Left kidney (tissue), 2 donors: Measurements from ENCODE around the gene HID1. TPM values are rescaled to one million over a fixed set of nuclear protein-coding genes. Genes with fewer than 3 reads are reported as not detected.
A peak's percentile ranks its signal among the peaks of the same experiment; 100 is the strongest.

Source experiments
- DNase-seq: peaks from one replicate; pipeline ENCODE4 v3.0.0-alpha.2; 2013
- polyA plus RNA-seq: library from polyadenylated mRNA; unstranded; fragments of 120-200 nt; gene quantifications from one replicate; pipeline ENCODE4 v1.2.1, GENCODE V29; 2013; ENCODE audit not compliant: insufficient read length

Gene HID1
- polyA plus RNA-seq, 1 donor = 10.8 TPM

DNA sequence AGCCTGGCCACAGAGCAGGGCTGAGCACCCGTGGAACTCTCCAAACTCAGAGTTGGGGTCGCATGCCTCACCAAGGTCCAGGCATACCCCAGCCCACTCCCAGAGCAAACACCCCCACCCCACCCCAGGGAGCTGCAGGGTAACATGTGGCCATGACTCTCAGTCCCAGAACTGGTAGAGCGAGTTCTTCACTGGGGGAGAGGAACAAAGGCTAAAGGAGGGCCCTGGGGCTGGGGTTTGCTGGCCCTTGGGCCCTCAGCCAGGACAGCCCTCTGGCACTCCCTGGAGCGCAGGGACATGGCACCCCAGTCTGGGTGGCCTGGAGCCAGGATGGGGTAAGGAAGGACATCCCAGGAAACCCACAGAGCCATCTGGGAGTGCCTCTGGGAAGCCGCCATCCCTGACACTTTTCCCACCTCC is 4.2 kb downstream of the HID1 start:
- DNase-seq = no peak

DNA sequence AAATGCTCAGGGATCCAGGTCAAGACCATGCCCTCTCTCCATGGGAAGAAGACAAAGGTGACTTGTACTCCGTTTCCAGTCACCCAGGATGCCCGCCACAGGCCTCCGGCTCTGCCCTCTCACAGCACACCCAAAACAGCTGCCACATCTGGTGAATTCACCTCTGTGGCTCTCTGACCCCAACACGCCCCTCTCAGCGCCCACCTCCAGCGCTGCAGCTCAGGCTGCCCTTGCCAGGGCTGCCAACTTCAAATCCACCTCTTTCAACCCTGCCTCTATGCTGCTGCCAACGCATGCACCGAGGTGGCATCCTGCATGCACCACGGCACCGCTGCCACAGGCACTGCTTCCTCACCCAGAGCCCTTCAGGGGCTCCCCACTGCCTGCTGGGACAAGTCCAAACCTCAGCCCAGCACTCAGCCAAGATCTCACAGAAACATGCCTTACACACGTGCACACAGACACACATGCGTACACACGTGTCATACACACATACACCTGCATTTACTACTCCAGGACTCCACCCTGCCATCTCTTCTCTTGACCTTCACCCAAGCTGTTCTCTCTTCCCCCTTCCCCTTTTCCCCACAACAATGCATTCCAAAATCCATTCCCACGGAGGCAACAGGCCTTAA is 7.5 kb downstream of the HID1 start:
- no peak for DNase-seq

DNA sequence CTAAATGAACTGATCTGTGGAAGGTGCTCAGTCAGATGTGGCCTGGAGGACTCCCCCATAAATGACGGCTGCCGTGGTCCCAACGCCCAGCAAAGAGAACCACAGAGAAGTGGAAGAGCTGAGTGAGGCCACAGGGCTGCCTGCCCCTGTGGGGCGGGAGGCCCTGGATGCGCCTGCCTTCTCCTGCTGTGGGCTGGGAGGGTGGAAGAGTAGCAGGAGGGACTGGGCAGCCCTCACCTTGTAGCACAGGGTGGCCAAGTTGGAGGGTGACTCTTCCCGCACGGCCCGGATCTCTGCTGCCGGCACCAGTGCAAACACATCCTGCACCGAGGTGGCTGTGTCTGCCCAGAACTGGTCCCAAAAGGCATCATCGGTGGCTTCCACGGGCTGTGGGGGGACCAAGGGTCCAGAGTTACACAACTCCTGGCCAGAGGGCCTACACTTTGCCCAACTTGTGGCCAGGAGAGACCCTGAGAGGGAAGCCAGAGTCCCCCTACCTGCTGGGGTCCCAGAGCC is 8.3 kb downstream of the HID1 start:
- DNase-seq = no peak

DNA sequence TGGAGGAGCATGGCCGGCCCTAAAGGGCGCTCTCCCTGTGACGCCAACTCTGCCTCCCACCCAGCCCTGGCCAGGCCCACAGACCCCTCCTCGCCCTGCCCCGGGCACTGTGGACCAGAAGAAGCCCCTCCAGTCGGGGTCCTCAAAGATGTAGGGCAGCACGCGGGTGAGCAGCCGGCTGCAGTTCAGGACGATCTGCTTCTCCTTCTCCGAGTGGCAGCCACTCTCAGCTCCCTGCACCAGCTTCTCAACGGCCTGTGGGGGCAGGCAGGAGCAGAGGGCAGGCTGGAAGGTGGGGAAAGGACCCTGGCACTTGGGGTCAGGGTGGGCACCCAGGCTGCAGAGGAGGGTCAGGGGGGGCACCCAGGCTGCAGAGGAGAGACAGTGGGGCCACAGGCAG is 8.9 kb downstream of the HID1 start:
- DNase-seq = no peak

DNA sequence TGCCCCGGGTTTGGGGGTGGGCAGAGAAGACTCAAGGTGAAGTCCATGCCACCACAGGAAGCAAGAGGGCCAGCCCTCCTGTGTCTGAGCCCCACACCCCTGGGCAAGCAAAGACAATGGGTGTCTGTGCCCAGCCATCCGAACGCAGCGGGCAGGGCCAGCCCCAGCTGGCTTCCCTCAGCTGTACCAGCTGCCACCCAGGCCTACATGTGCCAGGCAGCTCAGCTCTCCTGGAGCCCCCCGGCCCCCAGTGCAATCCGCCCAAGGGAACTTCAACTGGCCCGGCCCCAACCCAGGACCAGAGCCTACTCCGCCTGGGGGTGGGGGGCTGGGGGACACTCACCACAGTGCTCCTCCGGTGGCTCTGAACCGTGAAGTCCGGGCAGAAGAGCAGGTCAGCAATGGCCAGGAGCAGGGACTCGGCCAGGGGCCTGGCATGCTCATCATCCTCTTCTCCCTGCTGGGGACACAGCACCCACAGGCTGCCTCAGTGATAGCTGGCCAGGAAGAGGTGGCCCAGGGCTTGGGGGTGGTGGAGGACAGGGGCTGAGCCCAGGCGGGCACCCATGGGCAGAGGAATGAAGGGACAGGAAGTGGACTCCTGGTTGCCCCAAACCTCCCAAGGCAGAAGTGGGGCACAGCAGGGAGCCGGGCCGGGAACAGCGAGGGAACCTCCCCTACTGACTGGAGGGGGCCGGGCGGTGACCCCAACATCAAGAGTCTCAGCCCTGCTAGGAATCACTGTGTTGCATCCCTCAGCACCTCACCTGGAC is 9.8 kb downstream of the HID1 start:
- DNase-seq = no peak

DNA sequence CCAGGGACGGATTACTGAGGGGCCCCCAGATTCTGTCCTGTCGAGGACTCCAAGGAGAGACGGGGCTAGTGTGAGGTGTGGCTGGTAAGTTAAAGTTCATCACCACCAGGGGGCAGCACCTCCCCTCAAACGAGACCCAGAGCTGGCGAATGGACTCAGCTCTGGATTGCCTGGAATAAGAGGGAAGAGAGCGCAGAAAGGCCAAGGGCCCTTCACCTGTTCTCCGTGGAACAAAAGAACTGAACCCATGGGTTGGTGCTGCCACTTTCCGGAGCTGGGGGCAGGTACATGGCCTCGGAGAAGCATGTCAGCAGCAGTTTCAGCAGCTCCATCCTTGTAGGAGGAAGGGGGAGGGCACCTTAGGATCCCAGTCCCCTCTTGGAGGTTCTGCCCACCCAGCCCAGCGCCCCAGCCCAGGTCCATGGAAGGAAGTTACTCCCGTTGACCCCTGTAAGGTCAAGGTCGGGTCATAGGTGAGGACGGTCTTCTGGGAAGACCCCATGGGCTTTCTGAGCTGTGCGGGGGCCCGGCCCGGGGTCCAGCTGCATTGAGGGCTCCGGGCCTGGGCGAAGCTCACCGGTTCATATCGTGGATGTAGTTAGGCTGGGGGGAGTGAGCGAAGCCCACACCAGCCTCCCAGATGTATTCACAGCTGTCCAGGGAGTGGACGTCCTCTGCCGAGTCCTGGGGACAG is 10.8 kb downstream of the HID1 start:
- DNase-seq = peak; percentile 87

DNA sequence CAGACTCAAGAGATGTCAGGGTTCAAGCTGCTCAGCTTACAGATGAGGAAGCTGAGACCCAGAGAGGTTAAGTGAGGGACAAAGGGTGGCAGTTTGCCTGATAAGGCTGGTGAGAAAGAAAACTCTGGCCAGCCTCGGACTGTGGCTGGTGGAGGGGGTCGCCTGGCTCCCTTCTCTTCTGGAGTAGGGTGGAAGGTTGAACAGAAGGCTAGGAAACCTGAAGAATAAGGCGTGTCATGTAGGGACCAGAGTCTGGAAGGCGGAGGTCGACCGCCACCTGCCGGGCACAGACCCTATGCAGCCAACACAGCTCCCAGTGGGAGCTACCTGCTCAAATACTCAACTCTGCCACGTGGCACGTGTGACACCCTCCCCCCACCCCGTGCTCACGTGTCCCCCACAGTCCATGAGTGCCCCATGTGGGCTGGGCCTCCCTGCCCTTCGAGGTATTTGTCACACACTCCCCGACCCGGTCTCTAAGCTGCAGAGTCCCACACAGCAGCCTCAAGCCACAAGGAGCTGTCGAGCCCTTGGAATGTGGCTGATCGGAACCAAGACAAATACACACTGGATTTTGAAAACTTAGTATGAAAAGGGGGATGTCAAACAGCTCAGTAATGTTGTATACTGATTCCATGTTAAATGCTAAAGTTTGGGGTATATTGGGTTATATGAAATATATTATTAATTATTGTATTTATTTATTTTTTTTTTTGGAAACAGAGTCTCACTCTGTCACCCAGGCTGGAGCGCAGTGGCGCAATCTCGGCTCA is 11.8 kb downstream of the HID1 start:
- peak; percentile 27 for DNase-seq

DNA sequence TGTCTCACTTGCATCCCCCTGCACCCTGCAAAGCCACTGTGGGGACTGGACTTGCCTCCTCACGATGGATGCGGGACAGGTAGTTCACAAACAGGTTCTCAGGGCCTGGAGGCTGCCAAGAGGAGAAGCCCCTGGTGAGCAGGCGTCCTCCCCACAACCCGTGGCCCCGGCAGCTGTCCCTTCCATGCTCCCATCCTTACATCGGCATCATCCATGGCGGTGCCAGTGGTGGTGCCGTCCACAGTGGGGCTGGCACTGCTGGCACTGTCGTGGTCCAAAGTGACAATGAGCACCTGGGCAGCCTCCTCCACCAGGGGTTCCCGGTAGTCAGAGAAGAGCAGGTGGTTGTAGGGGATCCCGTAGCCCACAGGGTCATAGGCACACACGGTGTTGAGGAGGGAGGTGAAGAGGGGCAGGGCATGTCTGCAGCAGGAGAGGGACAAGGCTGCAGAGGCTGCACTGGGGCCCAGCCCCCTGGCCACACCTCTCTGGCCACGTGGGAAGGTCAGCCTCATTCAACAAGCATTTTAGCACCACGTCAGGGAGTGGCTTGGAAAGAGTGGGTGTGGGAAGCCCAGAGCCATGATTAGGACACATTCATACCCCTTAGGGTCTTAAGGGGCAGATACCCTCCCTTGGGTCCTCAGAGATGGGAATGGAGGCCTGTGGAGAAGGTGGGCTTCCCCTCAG is 12.6 kb downstream of the HID1 start:
- no peak for DNase-seq

DNA sequence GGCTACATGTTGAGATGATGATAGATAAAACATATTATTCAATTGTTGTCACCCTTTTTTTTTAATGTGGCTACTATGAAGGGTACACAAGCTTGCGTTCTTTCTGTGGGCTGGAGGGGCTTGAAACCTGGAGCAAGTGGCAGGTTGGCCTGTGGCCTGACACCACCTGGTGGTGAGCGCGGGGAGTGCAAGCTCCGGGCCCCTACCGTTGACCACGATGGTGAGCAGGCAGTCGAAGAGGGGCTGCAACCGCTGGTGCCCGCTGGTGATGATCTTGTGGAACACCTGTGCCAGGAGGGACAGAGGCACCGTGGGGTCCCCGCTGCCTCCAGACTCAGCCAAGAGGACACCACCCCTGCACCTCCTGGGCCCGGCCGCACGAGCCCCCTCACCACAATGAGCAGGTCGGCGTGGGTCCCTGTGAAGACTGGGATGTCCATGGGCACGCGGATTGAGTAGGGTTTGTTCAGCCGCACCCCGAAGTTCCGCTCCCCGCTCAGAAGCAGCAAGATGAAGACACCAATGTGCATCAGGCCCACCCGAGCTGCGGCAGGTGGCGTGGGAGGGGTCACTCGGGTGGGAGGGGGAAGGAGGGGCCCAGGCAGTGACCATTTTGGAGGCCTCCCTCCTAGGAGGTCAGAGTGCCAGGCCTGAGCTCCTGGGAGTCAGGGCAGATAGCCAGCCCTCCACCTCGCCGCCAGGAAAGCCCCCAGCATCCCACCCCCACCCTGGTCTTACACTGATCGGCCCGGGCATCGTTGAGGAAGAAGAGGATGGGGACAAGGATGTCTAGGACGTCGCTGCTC is 14.4 kb downstream of the HID1 start:
- DNase-seq = peak; percentile 44

DNA sequence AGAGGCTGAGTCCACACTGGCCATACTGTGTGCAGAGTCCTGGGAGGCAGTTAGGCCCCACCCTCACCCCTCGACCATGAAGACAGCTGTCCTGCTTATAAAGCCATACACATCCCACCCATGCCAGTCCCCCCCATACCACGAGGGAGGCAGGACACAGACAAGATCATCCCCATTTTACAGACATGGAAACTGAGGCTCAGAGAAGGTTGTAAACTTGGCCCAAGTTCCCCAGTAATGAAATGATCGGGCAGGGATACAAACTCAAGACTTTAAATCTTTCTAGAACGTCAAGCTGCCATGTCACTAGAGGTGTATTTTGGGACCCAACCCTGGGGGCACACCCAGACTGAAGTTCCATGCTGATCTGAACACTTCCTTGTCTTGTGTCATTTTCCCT is 16.5 kb downstream of the HID1 start:
- no peak for DNase-seq

DNA sequence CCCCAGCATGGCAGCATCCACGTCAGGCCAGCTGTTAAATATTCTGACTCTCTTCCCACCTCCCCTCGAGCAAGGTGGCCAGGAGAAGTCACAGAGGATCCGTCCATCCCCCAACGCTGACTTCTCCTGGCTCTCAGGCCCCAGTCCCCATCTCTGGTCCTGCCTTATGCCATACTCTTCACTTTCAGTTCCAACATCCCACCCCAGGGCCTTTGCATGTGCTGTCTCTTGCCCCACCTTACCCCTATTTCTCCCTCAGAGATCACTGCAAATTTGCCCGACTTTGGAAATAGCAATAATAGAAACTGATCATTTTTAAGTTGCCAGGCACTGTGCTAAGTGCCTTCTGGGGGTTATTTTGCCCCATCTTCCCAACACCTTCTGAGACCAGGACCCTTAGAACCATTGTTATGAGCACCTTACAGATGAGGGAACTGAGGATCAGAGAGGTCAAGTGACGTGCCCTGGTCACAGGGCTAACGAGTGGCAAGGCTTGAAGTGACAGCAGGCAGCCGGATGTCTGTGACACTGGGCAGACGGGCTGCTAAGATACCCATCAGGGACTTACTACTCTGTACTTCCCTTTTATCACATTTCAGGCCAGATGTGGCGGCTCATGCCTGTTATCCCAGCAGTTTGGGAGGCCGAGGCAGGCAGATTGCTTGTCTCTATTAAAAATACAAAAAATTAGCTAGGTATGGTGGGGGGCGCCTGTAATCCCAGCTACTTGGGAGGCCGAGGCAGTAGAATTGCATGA is 17.7 kb downstream of the HID1 start:
- no peak for DNase-seq

DNA sequence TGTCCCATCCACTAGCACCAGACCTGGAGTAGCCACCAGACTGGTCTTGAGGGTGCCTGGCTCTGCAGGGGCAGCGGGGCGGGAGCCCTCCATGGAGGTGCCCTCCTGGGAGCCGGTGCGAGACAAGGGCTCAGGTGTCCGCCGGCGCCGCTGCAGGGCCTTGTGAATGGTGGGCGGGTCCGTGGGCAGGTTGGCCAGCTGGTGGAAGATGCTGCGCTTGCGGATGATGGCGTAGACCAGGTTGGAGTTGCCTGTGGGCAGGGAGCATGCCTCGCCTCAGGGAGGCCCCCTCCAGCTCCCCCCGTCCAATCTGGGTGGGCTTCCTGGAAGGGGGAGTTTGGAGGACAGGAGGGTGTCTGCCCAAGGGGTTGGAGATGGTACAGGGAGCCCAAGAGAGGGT is 18.4 kb downstream of the HID1 start:
- DNase-seq = no peak

DNA sequence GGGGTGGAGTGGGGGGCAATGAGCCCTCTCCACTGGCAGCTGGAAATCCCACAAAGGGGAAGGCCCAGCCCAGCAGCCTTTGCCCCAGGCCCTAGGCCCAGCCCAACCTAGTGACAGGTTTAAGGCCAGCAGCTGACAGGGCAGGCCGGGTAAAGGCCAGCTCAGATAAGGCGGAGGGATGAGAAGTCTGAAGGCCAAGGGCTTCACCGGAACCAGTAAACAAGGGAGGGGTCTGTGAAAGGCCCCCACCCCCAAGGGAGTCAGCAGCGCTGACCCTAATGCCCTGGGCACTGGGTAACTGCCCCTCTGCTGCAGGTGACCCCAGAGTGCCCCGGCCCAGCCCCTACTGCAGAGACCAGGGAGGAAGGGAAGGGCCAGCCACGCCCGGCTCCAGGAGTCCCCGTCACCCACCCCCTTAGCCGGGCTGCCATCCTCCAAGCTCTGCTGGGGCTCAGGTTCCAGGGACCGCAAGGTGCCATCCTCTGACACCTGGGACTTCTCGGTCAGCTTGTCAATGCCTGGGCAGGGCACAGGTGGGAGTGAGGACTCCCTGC is 19.3 kb downstream of the HID1 start:
- DNase-seq = no peak

DNA sequence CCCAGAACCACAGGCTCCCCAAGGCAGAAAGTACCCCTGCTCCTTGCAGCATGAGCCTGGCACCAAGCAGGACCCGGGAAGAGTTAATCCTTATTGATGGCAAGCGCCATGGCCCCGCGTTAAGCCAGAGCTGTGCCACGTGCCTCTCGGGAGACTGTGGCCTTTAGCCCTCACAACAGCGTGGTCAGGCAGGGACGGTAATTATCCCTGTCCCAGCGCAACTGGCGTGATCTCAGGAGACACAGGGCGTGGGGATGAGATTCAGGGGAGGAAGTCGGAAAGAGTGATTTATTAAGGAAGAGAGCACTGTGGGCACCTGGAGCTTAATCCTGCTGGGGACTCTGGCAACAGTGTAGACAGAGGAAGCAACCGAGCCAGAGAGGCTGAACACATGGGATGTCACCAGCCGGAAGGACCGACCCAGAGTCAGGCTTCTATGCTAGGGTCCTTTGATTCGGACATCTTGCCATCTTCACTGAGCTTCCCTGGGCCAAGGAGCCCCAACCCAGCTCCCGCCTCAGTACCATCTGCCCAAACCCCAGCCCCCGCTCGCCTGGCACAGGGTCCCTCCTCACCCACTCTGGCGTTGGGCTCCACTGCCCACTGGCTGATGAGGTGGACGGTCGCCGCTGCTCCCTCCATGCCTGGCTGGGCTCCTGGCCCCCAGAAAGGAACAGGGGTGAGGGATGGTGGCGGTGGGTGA is 20.0 kb downstream of the HID1 start:
- no peak for DNase-seq

DNA sequence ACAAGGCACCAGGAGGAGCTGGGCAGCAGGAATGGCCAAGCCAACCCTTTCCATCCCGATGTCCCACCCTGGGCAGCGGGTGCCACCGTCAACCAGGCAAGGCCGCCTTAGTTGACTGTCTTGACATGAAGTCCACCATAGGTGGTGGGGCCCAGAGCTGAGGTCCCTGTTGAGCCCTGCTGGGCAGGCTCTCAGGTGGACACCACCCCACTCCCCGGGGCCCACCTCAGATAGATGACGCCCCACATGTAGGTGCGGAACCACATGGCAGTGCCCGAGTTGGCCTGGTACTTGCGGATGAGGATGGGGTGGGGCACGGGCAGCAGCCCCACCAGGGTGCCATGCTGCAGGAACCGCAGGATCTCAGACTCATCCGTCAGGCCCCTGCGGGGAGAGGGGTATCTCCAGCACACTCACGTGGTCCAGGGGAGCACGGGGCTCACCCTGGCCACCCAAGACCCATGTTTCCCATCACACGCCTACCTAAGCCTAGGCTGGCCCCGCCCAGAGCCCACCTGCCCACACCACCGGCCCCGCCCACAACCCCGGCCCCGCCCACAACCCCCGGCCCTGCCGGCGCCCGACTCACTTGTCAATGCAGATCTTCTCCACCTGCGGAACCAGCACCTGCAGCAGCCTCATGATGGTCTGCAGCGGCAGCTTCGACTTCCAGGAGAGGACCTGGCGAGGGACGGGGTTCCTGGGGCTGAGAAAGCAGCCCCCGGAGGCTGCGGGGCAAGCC is 20.7 kb downstream of the HID1 start:
- no peak for DNase-seq

DNA sequence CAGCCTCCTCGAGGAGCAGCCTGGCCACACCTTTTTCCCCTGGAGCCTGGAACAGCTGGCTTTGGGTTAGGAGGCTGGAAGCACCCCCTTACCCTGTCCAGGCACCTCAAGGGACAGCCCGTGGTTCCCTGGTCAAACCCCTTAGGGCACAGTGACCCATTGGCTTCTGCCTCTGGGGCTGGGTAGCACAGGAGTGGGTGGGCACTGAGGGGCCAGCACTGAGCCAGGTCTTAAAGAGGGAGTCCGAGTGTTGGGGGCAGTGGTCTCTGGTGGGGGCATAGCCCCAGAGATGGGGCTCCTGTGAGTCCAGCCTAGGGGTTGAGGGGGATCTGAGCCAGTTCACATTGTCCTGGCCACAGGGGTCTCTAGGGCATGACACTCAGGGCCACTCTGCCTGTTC is 21.5 kb downstream of the HID1 start:
- DNase-seq = no peak

DNA sequence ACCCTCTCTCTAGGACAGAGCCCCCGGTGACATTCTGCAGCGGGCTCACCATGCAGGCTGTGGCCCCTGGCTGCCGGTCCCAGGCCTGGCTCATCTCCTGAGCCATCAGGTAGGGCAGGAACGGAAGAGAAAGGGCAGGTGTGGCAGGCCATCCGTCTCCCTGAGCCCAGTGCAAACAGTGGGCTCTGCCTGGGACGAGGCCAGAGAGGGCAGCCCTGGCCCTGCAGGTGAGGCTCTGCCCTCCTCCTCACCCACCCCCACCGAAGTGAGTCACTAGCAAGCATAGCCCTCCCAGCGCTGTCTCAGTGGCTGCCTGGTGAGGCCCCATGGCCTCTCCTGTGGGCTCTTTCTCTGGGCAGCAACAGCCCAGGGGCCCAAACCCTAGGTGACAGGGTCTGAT is 22.4 kb downstream of the HID1 start:
- DNase-seq = no peak

DNA sequence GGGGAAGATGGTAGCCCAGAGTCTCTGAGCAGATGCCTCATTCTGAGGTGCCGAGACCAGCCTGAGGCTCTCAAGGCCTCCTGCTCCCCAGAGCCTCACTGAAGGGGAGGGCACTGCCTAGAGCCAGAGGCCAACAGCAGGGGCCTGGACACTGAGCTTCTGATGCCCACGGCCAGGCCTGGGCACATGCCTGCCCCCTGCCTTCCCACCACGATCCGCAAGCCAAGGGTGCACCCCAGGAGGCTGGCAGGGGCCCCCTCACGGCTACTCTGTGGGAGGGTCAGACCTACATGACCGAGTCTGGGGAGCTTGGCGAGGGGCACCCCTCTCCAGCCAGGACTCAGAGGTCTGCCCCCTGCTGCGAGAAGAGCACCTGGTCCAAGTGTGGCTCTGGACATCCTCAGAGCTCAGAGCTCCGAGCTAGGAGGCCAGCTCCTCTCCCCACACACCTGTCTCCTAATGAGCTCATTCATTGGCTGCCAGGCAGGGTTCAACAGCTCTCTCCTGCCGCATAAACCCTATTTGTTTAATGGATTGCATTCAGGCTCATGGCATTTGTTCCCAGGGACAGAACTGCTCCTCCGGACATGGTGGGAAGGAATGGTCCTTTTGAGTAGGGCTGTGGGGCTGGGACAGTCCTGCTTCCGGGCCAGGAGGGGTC is 23.0 kb downstream of the HID1 start:
- no peak for DNase-seq
